Endothelial cell of umbilical vein (primary cell): ENCODE data around the gene IP6K1.

Source experiments
- EZH2 ChIP-seq: IDR thresholded peaks from 2 replicates; pipeline ENCODE4 v1.6.1; 2012; ENCODE audit warnings: borderline replicate concordance, low read depth, mild to moderate bottlenecking, moderate library complexity, low read length, inconsistent platforms; ENCODE audit not compliant: severe bottlenecking
- JUN ChIP-seq: IDR thresholded peaks from 2 replicates; pipeline ENCODE4 v1.6.1; 2011; ENCODE audit warnings: borderline replicate concordance, low read depth; ENCODE audit not compliant: insufficient read length, insufficient read depth
- POLR2A ChIP-seq: IDR thresholded peaks from 2 replicates; pipeline ENCODE4 v1.6.1; 2012; ENCODE audit warnings: low read depth, mild to moderate bottlenecking, control low read depth, low read length
- POLR2AphosphoS5 ChIP-seq: IDR thresholded peaks from 2 replicates; pipeline ENCODE4 v1.6.1; 2012; ENCODE audit warnings: low read depth, mild to moderate bottlenecking, control low read depth, low read length, moderate library complexity; ENCODE audit not compliant: insufficient read depth
- TF ChIP-seq, protein P1 (sequence below), 2 donors: IDR thresholded peaks; 1 replicate in 1 of 2; 2 replicates in 1 of 2; pipeline ENCODE4 v1.5.1; 2011; ENCODE audit warnings: low read length in 2 of 2, mild to moderate bottlenecking in 2 of 2, moderate library complexity in 2 of 2, control low read depth in 1 of 2, inconsistent platforms in 1 of 2, low read depth in 1 of 2; ENCODE audit not compliant: insufficient read depth in 1 of 2; ENCODE audit errors: extremely low read depth in 1 of 2

DNA sequence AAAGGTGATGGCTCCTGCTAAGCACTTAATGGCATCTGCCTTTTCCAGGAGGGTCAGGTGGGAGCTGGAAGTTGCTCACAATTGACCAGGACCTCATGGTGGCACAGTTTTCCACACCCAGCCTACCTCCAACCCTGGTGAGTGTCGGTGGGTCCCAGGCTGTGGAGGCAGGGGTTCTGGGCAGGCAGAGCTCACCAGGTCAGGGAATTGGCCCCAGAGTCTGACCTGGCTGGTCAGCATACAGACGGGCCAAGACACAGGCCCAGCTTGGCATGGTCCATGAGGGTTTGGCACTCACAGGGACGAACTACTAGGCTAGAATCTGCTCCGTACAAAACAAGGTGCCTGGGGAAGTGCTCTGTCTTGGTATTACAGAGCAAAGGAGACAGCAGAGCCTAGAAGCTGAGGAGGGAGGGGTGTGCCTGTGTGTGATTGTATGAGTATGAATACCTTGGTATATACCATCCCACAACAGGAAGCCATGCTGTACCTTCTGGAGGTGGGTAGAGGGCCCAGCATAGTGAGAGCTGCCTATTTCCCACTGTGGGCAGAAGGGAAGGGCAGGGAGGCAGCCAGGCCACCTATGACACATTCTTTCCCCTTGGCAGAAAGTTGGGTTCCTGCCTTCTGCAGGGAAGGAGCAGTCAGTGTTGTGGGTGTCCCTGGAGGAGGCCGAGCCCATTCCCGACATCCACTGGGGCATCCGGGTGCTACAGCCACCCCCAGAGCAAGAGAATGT lies 105.7 kb downstream of the IP6K1 start:
- no peak for TF ChIP-seq EZH2
- no peak for TF ChIP-seq POLR2A
- no peak for TF ChIP-seq POLR2AphosphoS5
- TF ChIP-seq, protein P1, sequence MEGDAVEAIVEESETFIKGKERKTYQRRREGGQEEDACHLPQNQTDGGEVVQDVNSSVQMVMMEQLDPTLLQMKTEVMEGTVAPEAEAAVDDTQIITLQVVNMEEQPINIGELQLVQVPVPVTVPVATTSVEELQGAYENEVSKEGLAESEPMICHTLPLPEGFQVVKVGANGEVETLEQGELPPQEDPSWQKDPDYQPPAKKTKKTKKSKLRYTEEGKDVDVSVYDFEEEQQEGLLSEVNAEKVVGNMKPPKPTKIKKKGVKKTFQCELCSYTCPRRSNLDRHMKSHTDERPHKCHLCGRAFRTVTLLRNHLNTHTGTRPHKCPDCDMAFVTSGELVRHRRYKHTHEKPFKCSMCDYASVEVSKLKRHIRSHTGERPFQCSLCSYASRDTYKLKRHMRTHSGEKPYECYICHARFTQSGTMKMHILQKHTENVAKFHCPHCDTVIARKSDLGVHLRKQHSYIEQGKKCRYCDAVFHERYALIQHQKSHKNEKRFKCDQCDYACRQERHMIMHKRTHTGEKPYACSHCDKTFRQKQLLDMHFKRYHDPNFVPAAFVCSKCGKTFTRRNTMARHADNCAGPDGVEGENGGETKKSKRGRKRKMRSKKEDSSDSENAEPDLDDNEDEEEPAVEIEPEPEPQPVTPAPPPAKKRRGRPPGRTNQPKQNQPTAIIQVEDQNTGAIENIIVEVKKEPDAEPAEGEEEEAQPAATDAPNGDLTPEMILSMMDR (IDR thresholded peaks at IDR 0.05; ENCODE audit: extremely low read depth in 1 of 2, insufficient read depth in 1 of 2, low read depth in 1 of 2, low read length in 2 of 2) = no peak
- TF ChIP-seq JUN = no peak
